Adipocyte (in vitro differentiated cells): ENCODE data around the gene RAB3A.

Experiments
- DNase-seq: peaks from one replicate; pipeline ENCODE4 v3.0.0-alpha.2; 2015; ENCODE audit warnings: low read depth
- H3K27me3 ChIP-seq: replicated peaks from 2 replicates; pipeline ENCODE4 v1.7.0; 2013; ENCODE audit warnings: mild to moderate bottlenecking, low read length, moderate library complexity; ENCODE audit not compliant: control insufficient read depth, insufficient read depth
- H3K36me3 ChIP-seq: 2 replicates; pipeline ENCODE4 v1.7.0; 2013; ENCODE audit warnings: low read length, mild to moderate bottlenecking, moderate library complexity; ENCODE audit not compliant: control insufficient read depth, insufficient read depth, severe bottlenecking
- H3K4me1 ChIP-seq: 2 replicates; pipeline ENCODE4 v1.7.0; 2013; ENCODE audit warnings: mild to moderate bottlenecking, low read length, moderate library complexity; ENCODE audit not compliant: control insufficient read depth, insufficient read depth
- H3K4me3 ChIP-seq: 2 replicates; pipeline ENCODE4 v1.7.0; 2013; ENCODE audit warnings: mild to moderate bottlenecking, low read length, moderate library complexity
- H3K9ac ChIP-seq: 2 replicates; pipeline ENCODE4 v1.7.0; 2013; ENCODE audit warnings: mild to moderate bottlenecking, low read length, moderate library complexity
- H3K9me3 ChIP-seq: 2 replicates; pipeline ENCODE4 v1.7.0; 2013; ENCODE audit warnings: mild to moderate bottlenecking, low read length, moderate library complexity; ENCODE audit not compliant: control insufficient read depth

The RAB3A gene

DNA sequence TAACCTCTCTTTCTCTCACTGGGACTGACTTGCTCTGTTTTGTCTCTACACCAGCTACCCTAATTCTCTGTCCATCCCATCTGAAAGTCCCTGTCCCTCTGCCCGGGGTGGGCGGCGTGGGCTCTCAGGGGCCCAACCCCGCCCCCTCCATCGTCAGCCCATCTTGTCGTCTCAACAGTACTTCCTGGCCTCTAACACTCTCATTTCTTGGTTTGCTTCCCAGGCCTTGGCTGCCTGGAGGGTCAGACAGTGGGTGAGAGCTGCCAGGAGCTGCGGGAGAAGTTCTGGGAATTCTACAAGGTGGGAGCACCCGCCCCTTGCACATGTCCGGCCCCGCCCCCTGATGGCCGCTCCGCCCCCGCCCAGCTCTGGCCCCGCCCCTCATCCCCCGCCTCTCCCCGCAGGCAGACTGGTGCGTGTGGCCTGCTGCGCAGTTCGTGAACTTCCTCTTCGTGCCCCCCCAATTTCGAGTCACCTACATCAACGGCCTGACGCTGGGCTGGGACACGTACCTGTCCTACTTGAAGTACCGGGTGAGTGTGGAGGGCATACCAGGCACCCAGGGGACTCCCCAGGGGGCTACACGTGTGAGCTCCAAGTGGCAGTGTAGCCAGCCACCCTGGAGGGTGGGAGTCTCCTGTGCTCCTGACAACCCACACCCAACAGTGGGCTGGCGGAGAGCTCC, 9.1 kb downstream of the RAB3A start:
- H3K4me1 ChIP-seq: peaks cover 10% of the 10 kb centered on the region
- H3K9me3 ChIP-seq: no peaks in the 10 kb centered on the region
- peak overlapping the region; percentile 92 for H3K9ac ChIP-seq
- H3K36me3 ChIP-seq: peaks cover 23% of the 10 kb centered on the region
- peak; percentile 26 for DNase-seq
- H3K27me3 ChIP-seq: no peaks in the 10 kb centered on the region
- H3K4me3 ChIP-seq: peak overlapping the region; percentile 92

DNA sequence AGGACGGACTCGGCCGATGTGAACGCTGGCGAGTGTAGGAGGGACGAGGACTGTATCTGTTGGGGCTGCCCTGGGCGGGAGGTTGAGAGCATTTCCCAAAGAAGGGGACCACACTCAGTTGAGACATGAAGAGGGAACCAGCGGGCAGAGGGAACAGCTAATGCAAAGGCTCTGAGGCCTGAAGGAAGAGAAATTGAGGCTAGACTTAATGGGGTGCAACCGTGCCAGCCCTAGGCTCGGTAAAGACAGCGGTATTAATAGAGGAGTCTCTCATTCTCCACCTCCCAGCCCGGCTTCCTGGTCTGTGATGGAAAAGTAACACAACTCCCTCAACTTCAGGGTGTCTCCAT, 9.7 kb downstream of the RAB3A start:
- H3K36me3 ChIP-seq: peaks cover 23% of the 10 kb centered on the region
- H3K4me1 ChIP-seq: peaks cover 10% of the 10 kb centered on the region
- H3K9me3 ChIP-seq: no peaks in the 10 kb centered on the region
- peak overlapping the region; percentile 92 for H3K9ac ChIP-seq
- no peaks in the 10 kb centered on the region for H3K27me3 ChIP-seq
- DNase-seq: no peak
- peak overlapping the region; percentile 92 for H3K4me3 ChIP-seq

GRCh38 chr19:18193388-18194180, 10.3 kb downstream of the RAB3A start:
- H3K4me3 ChIP-seq: peak overlapping the region; percentile 92
- H3K9me3 ChIP-seq: no peaks in the 10 kb centered on the region
- H3K9ac ChIP-seq: peak overlapping the region; percentile 92
- peaks cover 21% of the 10 kb centered on the region for H3K36me3 ChIP-seq
- H3K4me1 ChIP-seq: peaks cover 10% of the 10 kb centered on the region
- peak; percentile 43 for DNase-seq
- no peaks in the 10 kb centered on the region for H3K27me3 ChIP-seq

- peak within 1 kb of the TSS; percentile 92 for H3K9ac ChIP-seq
- H3K9me3 ChIP-seq: no peaks in the 10 kb centered on the region
- peak; percentile 100 for DNase-seq
- no peaks in the 10 kb centered on the region for H3K27me3 ChIP-seq
- peak within 1 kb of the TSS; percentile 92 for H3K4me3 ChIP-seq
- H3K4me1 ChIP-seq: peaks cover 10% of the 10 kb centered on the region
- peaks cover 13% of the 10 kb centered on the region for H3K36me3 ChIP-seq
These were observed 11.0 kb downstream of the RAB3A start, which contains the start of gene MPV17L2 for GRCh38 chr19:18192673-18193387. Gene MPV17L2, plus strand, starts transcription at chr19:18193218. Its CDS starts 64 bp downstream, at chr19:18193282.

GRCh38 chr19:18191640-18192062, 12.2 kb downstream of the RAB3A start:
- peak overlapping the region; percentile 83 for H3K4me3 ChIP-seq
- peaks cover 10% of the 10 kb centered on the region for H3K4me1 ChIP-seq
- H3K9ac ChIP-seq: peak overlapping the region; percentile 85
- no peaks in the 10 kb centered on the region for H3K27me3 ChIP-seq
- H3K36me3 ChIP-seq: peaks cover 7% of the 10 kb centered on the region
- no peak for DNase-seq
- H3K9me3 ChIP-seq: no peaks in the 10 kb centered on the region

GRCh38 chr19:18190278-18190677, 13.6 kb downstream of the RAB3A start:
- no peak overlapping the region for H3K9ac ChIP-seq
- H3K4me3 ChIP-seq: no peak overlapping the region
- no peaks in the 10 kb centered on the region for H3K27me3 ChIP-seq
- no peaks in the 10 kb centered on the region for H3K9me3 ChIP-seq
- no peak for DNase-seq
- no peaks in the 10 kb centered on the region for H3K36me3 ChIP-seq
- H3K4me1 ChIP-seq: peaks cover 10% of the 10 kb centered on the region

DNA sequence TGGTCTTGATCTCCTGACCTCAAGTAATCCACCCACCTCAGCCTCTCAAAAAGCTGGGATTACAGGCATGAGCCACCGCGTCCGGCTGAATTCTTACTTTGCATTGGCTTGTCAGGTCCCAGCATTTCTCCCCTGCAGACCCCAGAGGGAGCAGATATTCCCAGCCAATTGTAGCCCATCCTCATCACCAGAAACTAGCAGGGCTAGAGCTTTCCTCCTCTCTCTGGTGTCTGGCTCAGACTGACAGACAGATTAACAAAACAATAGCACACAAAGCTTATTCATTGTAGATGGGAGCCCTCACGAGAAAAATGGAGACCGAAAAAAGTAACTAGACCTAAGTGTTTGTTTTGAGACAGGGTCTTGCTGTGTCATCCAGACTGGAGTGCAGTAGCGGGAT, 18.3 kb downstream of the RAB3A start:
- no peaks in the 10 kb centered on the region for H3K36me3 ChIP-seq
- H3K4me1 ChIP-seq: no peaks in the 10 kb centered on the region
- DNase-seq: no peak
- no peak overlapping the region for H3K4me3 ChIP-seq
- no peaks in the 10 kb centered on the region for H3K27me3 ChIP-seq
- H3K9me3 ChIP-seq: no peaks in the 10 kb centered on the region
- no peak overlapping the region for H3K9ac ChIP-seq

DNA sequence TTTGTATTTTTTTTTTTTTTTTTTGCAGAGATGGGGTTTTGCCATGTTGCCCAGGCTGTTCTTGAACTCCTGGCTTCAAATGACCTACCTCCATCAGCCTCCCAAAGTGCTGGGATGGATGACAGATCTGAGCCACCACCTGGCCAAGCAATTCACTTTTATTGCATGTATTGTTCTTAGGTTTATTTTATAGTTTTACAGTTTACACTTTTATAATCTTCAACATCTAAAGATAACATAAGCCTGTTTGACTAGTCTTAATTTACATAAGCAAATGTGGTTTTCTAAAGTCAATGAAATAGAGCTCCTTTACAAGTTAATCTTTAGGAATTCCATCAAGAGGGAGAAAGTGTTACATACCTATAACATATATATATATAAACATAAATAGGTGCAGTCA, 20.3 kb downstream of the RAB3A start:
- no peaks in the 10 kb centered on the region for H3K36me3 ChIP-seq
- no peaks in the 10 kb centered on the region for H3K4me1 ChIP-seq
- DNase-seq: no peak
- no peaks in the 10 kb centered on the region for H3K9me3 ChIP-seq
- H3K27me3 ChIP-seq: no peaks in the 10 kb centered on the region
- no peak overlapping the region for H3K9ac ChIP-seq
- no peak overlapping the region for H3K4me3 ChIP-seq

DNA sequence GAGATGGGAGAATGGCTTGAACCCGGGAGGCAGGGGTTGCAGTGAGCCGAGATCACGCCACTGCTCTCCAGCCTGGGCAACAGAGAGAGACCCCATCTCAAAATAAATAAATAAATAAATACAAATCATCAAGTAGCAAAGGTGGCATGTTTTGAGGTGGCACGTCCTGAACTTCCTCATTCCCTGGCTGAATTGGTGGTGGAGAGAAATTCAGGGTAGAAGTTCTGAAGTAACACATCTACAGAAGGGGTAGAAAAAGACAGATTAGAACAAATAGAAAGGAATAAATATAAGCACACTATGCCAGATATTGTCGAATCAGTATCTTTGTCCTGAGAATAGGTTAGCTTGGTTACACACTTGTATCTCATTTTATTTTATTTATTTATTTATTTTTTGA, 23.9 kb downstream of the RAB3A start:
- Histone ChIP-seq H3K9me3 (no peaks in the 10 kb centered on the region), H3K27me3 (no peaks in the 10 kb centered on the region), H3K36me3 (no peaks in the 10 kb centered on the region), H3K4me1 (no peaks in the 10 kb centered on the region), H3K9ac (no peak overlapping the region), H3K4me3 (no peak overlapping the region)
- no peak for DNase-seq

GRCh38 chr19:18176367-18177310, 27.2 kb downstream of the RAB3A start:
- no peaks in the 10 kb centered on the region for H3K9me3 ChIP-seq
- no peak for DNase-seq
- no peak overlapping the region for H3K9ac ChIP-seq
- no peak overlapping the region for H3K4me3 ChIP-seq
- no peaks in the 10 kb centered on the region for H3K36me3 ChIP-seq
- H3K4me1 ChIP-seq: peaks cover 13% of the 10 kb centered on the region
- no peaks in the 10 kb centered on the region for H3K27me3 ChIP-seq
